ENCODE results near the gene CORO2B. TPM values are rescaled to one million over a fixed set of nuclear protein-coding genes. Genes with fewer than 3 reads are reported as not detected.

The CORO2B gene
- total and polyA plus RNA-seq, 9 of the 15 experiments (the other 6 are each of a cell fraction or from before 2014, with no cell fraction given): not detected

GRCh38 chr15:68615301-68615700, 36.5 kb downstream of the CORO2B start:
- ATAC-seq: no peak
- 9% methylated on average over 1 of the region's 1 CpG for WGBS (ENCODE audit: insufficient coverage, low coverage, missing lambda C conversion rate)
- CTCF ChIA-PET (ENCODE audit: low intra/inter-chr PET ratio): no interaction called here

More at GRCh38 chr15:68615301-68615700, 36.5 kb downstream of the CORO2B start:
- TF ChIP-seq ZNF121 (CRISPR knock-in tag; conservative IDR thresholded peaks at IDR 0.05) (no peak), MAFK (IDR thresholded peaks at IDR 0.05; ENCODE audit: low read length) (no peak), HMBOX1 (IDR thresholded peaks at IDR 0.05) (no peak), THRAP3 (IDR thresholded peaks at IDR 0.05; ENCODE audit: borderline replicate concordance) (no peak), SP2 (IDR thresholded peaks at IDR 0.05; ENCODE audit: extremely low read depth, low read depth, low read length, poor library complexity, severe bottlenecking) (no peak), PREB (CRISPR knock-in tag; IDR thresholded peaks at IDR 0.05) (no peak), ZC3H4 (CRISPR knock-in tag; IDR thresholded peaks at IDR 0.05; ENCODE audit: borderline replicate concordance) (no peak), KLF1 (tag; IDR thresholded peaks at IDR 0.05) (no peak), CXXC5 (CRISPR knock-in tag; IDR thresholded peaks at IDR 0.05) (no peak), NBN (IDR thresholded peaks at IDR 0.05; ENCODE audit: low read depth) (no peak), AFF1 (IDR thresholded peaks at IDR 0.05; ENCODE audit: low read depth in 1 of 2, partially characterized antibody in 2 of 2) (no peak), ZNF263 (CRISPR knock-in tag; IDR thresholded peaks at IDR 0.05; ENCODE audit: borderline replicate concordance) (no peak), THAP12 (CRISPR knock-in tag; IDR thresholded peaks at IDR 0.05) (no peak), ESRRB (CRISPR knock-in tag; IDR thresholded peaks at IDR 0.05; ENCODE audit: borderline replicate concordance) (no peak), RNF2 (IDR thresholded peaks at IDR 0.05) (no peak)
- in situ Hi-C loops (cut with MboI): no loop called here
- H3K27me3 ChIP-seq (ENCODE audit: control insufficient read depth in 2 of 2, insufficient read depth in 2 of 2, low read length in 2 of 2): peaks cover 20 to 34% of the 10 kb centered on the region in 2 experiments; a peak in 4 of 5 replicates
- H3K4me2 ChIP-seq (ENCODE audit: insufficient read depth, low read length): no peak overlapping the region
- DNase-seq (ENCODE audit: extremely low read depth in 1 of 4, low spot score in 3 of 4) (no peak), FAIRE-seq (no peak)
- no peak overlapping the region for H2AFZ ChIP-seq (ENCODE audit: low read depth, low read length)
- H3K9ac ChIP-seq (ENCODE audit: insufficient read depth in 1 of 2, low read depth in 2 of 2, low read length in 2 of 2): no peak overlapping the region
- H3K4me3 ChIP-seq: no peak overlapping the region
- intact Hi-C loops (cut with micrococcal nuclease): no loop called here
- H3K9me1 ChIP-seq (ENCODE audit: control insufficient read depth, insufficient read depth, low read length): no peaks in the 10 kb centered on the region
- peaks cover 3% of the 10 kb centered on the region in 2 experiments; a peak in 1 of 5 replicates for H3K4me1 ChIP-seq (replicated peaks in 1 of 2; ENCODE audit: control insufficient read depth in 2 of 2, insufficient read depth in 2 of 2, low read length in 2 of 2)
- no peaks in the 10 kb centered on the region for H3K9me3 ChIP-seq (replicated peaks; ENCODE audit: control insufficient read depth, insufficient read depth, low read depth, low read length)
- no peaks in the 10 kb centered on the region for H3K79me2 ChIP-seq (ENCODE audit: control insufficient read depth, insufficient read depth, low read length)
- no TSS peak for BruUV-seq (replicated peaks)
- H3K27ac ChIP-seq (ENCODE audit: extremely low read depth, low read depth, low read length): no peak overlapping the region
- H3K36me3 ChIP-seq (ENCODE audit: control insufficient read depth, insufficient read depth, low read length): no peaks in the 10 kb centered on the region
- POLR2A ChIA-PET: no interaction called here
- H4K20me1 ChIP-seq (replicated peaks; ENCODE audit: control insufficient read depth, insufficient read depth, low read length): no peaks in the 10 kb centered on the region; the same call in 1 of the 2 replicates

Data from K562 (cell line).